Measurements from ENCODE around the gene RIT2.

GRCh38 chr18:43160509-43160908, 45.0 kb upstream of the RIT2 start:
- no peak for TF ChIP-seq ZFP36 (IDR thresholded peaks at IDR 0.05; ENCODE audit: borderline replicate concordance, partially characterized antibody)
- TF ChIP-seq CTCF (IDR thresholded peaks at IDR 0.05) = no peak
- TF ChIP-seq HMGXB4 (CRISPR knock-in tag; IDR thresholded peaks at IDR 0.05; ENCODE audit: borderline replicate concordance) = no peak
